Measurements from ENCODE around the gene CYP8B1. TPM values are rescaled to one million over a fixed set of nuclear protein-coding genes. Genes with fewer than 3 reads are reported as not detected.
A peak's percentile ranks its signal among the peaks of the same experiment; 100 is the strongest.

CYP8B1 gene
- total and polyA plus RNA-seq, 2 of the 13 experiments (the other 11 are each of a cell fraction or from before 2014, with no cell fraction given) = 0.58 to 2.0 TPM

GRCh38 chr3:42880601-42881451 lies 5.1 kb upstream of the CYP8B1 start (continued):
- TF ChIP-seq PRDM4 (CRISPR knock-in tag; IDR thresholded peaks at IDR 0.05; ENCODE audit: borderline replicate concordance) (no peak), FOXK2 (IDR thresholded peaks at IDR 0.05) (no peak), STAG1 (CRISPR knock-in tag; IDR thresholded peaks at IDR 0.05) (peak; percentile 99), ZNF777 (CRISPR knock-in tag; IDR thresholded peaks at IDR 0.05) (no peak), SRSF9 (IDR thresholded peaks at IDR 0.05; ENCODE audit: borderline replicate concordance, insufficient read depth, low read depth, low read length, poor library complexity, severe bottlenecking) (no peak), ZKSCAN8 (CRISPR knock-in tag; IDR thresholded peaks at IDR 0.05; ENCODE audit: borderline replicate concordance) (no peak), ZNF891 (CRISPR knock-in tag; IDR thresholded peaks at IDR 0.05) (peak; percentile 62; the same call in 1 of the 2 replicates), NFE2 (CRISPR knock-in tag; IDR thresholded peaks at IDR 0.05) (no peak), MED8 (CRISPR knock-in tag; IDR thresholded peaks at IDR 0.05; ENCODE audit: insufficient replicate concordance) (no peak), HMGXB3 (CRISPR knock-in tag; IDR thresholded peaks at IDR 0.05; ENCODE audit: borderline replicate concordance) (no peak), TOPORS (CRISPR knock-in tag; IDR thresholded peaks at IDR 0.05) (peak; percentile 71; the same call in 1 of the 2 replicates), THAP7 (CRISPR knock-in tag; IDR thresholded peaks at IDR 0.05) (no peak), ATF5 (CRISPR knock-in tag; IDR thresholded peaks at IDR 0.05; ENCODE audit: low read depth) (no peak), ZNF335 (CRISPR knock-in tag; IDR thresholded peaks at IDR 0.05) (no peak), ZNF556 (CRISPR knock-in tag; IDR thresholded peaks at IDR 0.05; ENCODE audit: borderline replicate concordance) (no peak), ZNF329 (CRISPR knock-in tag; IDR thresholded peaks at IDR 0.05; ENCODE audit: low read depth) (no peak), ISX (CRISPR knock-in tag; conservative IDR thresholded peaks at IDR 0.05) (no peak), ETV5 (CRISPR knock-in tag; IDR thresholded peaks at IDR 0.05; ENCODE audit: borderline replicate concordance) (peak; percentile 91), ZNF75D (CRISPR knock-in tag; IDR thresholded peaks at IDR 0.05; ENCODE audit: borderline replicate concordance) (no peak), PCBP2 (optimal IDR thresholded peaks at IDR 0.05; ENCODE audit: low read depth, low read length, poor library complexity, severe bottlenecking) (no peak)

Measured in HepG2 (cell line).